AG09319 (cell line): ENCODE results near the gene PHLPP1.

Source experiments
- DNase-seq: peaks from one replicate; pipeline ENCODE4 v3.0.0-alpha.2; 2010; ENCODE audit warnings: low read depth; ENCODE audit errors: extremely low read depth
- CTCF ChIP-seq: IDR thresholded peaks from 2 replicates; pipeline ENCODE4 v1.5.1; 2011; ENCODE audit warnings: low read depth, mild to moderate bottlenecking, inconsistent platforms, low read length, moderate library complexity

Gene PHLPP1

GRCh38 chr18:62711781-62712180, 3.6 kb upstream of the PHLPP1 start:
- TF ChIP-seq CTCF, result no peak
- no peak for DNase-seq

DNA sequence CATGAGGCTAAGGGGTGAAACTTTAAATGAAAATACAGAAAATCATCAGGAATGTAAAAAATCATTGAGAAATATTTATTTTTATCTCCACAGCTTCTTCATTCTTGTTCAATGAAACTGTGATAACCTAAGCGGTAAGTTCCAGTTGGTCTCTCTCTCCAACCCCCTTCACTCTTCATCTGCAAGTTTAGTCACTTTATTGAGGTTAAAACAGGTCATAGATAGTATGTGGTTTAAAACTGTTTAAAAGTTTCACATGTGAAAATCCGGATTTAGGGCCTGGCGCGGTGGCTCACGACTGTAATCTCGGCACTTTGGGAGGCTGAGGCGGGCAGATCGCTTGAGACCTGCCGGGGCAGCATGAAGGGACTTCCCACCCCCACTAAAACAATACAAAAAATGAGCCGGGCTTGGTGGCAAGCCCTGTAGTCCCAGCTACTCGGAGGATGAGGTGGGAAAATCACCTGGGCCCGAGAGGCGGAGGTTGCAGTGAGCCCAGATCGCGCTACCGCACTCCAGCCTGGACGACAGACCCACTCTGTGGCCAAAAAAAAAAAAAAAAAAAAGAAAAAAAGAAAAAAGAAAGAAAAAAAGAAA, 1.6 kb upstream of the PHLPP1 start:
- DNase-seq, result no peak
- no peak for TF ChIP-seq CTCF

GRCh38 chr18:62714671-62715435, 488 bp upstream of the PHLPP1 start:
- TF ChIP-seq CTCF, result peak; percentile 79
- DNase-seq, result peak; percentile 100

DNA sequence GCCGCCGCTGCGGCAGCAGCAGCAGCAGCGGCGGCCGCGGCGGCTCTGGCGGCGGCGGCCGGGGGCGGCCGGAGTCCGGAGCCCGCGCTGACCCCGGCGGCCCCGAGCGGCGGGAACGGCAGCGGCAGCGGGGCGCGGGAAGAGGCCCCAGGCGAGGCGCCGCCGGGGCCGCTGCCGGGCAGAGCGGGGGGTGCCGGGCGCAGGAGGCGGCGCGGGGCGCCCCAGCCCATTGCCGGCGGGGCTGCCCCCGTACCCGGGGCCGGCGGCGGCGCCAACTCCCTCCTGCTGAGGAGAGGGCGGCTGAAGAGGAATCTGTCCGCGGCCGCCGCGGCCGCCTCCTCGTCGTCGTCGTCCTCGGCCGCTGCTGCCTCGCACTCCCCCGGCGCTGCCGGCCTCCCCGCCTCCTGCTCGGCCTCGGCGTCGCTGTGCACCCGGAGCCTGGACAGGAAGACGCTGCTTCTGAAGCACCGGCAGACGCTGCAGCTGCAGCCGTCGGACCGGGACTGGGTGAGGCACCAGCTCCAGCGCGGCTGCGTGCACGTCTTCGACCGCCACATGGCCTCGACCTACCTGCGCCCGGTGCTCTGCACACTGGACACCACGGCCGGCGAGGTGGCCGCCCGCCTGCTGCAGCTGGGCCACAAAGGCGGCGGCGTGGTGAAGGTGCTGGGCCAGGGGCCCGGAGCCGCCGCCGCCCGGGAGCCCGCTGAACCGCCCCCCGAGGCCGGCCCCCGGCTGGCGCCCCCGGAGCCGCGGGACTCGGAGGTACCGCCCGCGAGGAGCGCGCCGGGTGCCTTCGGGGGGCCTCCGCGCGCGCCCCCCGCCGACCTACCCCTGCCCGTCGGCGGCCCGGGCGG, 646 bp downstream of the PHLPP1 start:
- DNase-seq, result no peak
- TF ChIP-seq CTCF, result no peak

- TF ChIP-seq CTCF, result no peak; the same call in none of the 2 replicates
- DNase-seq, result no peak
Observed at GRCh38 chr18:62716619-62717168, 1.4 kb downstream of the PHLPP1 start.

DNA sequence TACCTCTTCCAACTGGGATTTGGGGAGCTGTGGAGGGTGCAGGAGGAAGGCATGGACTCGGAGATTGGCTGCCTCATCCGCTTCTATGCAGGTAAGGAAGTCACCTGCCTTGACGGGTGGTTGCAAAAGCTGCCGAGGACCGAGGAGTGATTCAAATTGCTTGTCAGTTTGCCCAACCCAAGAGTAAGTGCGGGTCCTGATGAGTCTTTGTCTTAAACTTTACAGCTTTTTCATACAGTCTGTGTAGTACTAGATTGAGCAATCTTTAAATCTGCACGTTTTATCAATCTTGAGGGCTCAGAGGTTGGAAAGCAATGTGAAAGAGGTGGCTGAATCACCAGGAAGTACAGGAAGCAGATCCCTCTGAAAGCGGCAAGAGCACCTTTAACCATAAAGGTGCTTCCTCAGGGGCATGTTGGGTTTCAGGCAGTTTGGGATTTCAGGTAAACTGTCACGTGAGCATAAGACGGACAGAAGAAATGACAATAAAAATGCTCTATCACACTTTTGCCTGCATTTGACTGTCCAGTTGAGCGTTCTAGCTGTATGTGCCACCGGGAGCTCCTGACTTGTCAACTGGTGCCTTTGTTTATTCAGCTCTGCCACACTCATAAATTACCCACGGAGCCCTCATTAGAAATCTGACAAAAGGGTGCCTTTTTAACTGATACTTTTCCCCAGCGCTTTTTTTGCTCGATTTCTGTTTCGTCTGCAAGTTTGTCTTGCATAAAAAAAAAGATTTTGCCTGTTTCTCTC, 2.0 kb downstream of the PHLPP1 start:
- no peak for DNase-seq
- no peak for TF ChIP-seq CTCF
